GM12873 (cell line): Measurements from ENCODE around the gene MKLN1.

Source experiments
- CTCF ChIP-seq: IDR thresholded peaks from 2 replicates; pipeline ENCODE4 v1.5.1; 2012; ENCODE audit warnings: low read depth, mild to moderate bottlenecking, moderate library complexity, low read length, control low read depth; ENCODE audit not compliant: insufficient read depth; ENCODE audit errors: missing control alignments

MKLN1 gene

GRCh38 chr7:131498237-131498885 is 170.7 kb downstream of the MKLN1 start:
- TF ChIP-seq CTCF, result no peak

GRCh38 chr7:131499801-131500200 is 172.1 kb downstream of the MKLN1 start:
- no peak for TF ChIP-seq CTCF

- no peak for TF ChIP-seq CTCF
Observed at GRCh38 chr7:131500357-131500756, 172.7 kb downstream of the MKLN1 start.

DNA sequence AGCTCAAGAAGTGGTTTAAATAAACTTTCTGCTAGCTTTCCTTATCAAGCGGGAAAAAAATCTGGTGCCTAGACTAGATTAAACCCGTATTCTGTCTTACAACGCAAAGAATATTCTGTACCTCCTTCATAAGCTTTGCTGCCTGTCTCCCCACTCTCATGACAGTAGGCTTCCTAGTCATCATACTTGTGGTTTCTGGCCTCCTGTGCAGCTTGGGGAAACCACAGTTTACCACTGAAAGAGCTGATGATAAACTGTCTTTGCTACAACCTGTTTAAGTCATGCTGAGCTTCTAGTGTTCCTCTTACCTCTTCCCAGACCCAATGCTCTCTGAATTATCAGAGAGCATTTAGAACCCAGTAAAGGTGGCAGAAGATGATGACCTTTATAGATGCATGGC is 173.7 kb downstream of the MKLN1 start:
- TF ChIP-seq CTCF, result no peak

DNA sequence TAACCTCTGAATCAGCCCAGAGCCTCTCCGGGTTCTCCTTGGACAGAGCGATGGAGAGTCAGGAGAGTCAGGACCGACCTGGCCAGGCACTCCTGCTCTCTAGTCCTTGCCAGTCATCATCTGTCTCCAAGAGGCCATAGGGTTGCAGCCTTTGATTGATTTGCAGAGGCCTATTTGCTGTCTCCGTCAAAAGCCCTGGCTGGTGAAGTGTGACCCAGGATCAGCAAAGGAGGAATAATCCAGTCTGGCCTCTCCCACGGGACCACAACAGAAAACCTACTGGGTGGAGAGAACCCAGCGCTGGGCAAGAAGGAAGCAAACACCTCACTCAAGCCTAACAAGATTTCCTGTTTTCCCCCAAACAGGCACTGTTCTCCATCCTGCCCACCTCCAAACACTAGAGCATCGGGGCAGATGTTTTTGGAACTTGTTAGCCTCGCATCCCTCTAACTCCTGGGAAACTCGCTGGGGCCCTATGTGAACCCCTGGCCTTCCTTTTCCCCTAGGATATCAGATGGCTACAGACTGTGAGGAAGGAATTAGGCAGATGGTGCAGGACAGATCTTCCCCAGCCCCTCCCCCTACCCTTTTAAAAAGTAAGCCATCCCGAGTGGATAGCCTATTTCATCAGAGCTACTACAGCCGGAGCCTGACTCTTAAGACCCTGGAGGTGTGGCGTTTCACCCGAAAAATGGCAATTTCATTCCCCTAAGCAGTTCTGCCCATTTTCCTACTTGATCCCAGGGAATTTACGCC is 174.4 kb downstream of the MKLN1 start:
- TF ChIP-seq CTCF, result no peak

GRCh38 chr7:131502810-131503508 is 175.3 kb downstream of the MKLN1 start:
- TF ChIP-seq CTCF, result no peak

GRCh38 chr7:131503639-131504038 is 176.0 kb downstream of the MKLN1 start:
- no peak for TF ChIP-seq CTCF
